ENCODE results near the gene TACR2. TPM values are rescaled to one million over a fixed set of nuclear protein-coding genes. Genes with fewer than 3 reads are reported as not detected.

Gene TACR2
- total RNA-seq, 2 experiments from 2014 or later = not detected

- CTCF ChIA-PET = no interaction called here
Measured at GRCh38 chr10:69359594-69359993, 57.1 kb downstream of the TACR2 start.

GRCh38 chr10:69359148-69359547 lies 57.6 kb downstream of the TACR2 start:
- intact Hi-C loops (cut with DNase I, micrococcal nuclease) = loop anchor here in 1 of 2 experiments (1.0 to 2.0 kb wide), 3 partner anchors 10 to 40 kb away; no protein-coding TSS in a partner anchor
- peak; percentile 50 for ATAC-seq (ENCODE audit: poor library complexity)
- no peak for DNase-seq
- H3K36me3 ChIP-seq (ENCODE audit: insufficient read depth, low read length) = peaks cover 27% of the 10 kb centered on the region
- Mint-ChIP-seq H3K9me3 (no peaks in the 10 kb centered on the region), H3K27ac (peak overlapping the region; percentile 94), H3K4me3 (peak overlapping the region; percentile 79), H3K4me1 (ENCODE audit: low read depth) (peaks cover 72% of the 10 kb centered on the region), H3K36me3 (ENCODE audit: low read depth) (peaks cover 49% of the 10 kb centered on the region), H3K27me3 (no peaks in the 10 kb centered on the region)
- POLR2A ChIA-PET = interaction anchor here (0.6 to 3.2 kb wide), 3 partner anchors 10 to 132 kb away, joined by 4 to 17 read pairs (median 4); no protein-coding TSS in a partner anchor
- no peak for TF ChIP-seq CTCF (IDR thresholded peaks at IDR 0.05)
- no peaks in the 10 kb centered on the region for H3K27me3 ChIP-seq (ENCODE audit: control insufficient read depth in 1 of 2, insufficient read depth in 2 of 2, low read length in 2 of 2)
- peaks cover 57% of the 10 kb centered on the region for H3K4me1 ChIP-seq (ENCODE audit: insufficient read depth, low read length)
- CTCF ChIA-PET = interaction anchor here (0.7 to 1.1 kb wide), 3 partner anchors 40 to 218 kb away, joined by 4 read pairs; no protein-coding TSS in a partner anchor
- no peaks in the 10 kb centered on the region for H3K9me3 ChIP-seq (ENCODE audit: control insufficient read depth in 1 of 2, insufficient read depth in 1 of 2, low read length in 2 of 2)
- no peak overlapping the region for H3K4me3 ChIP-seq (ENCODE audit: low read length)
- H3K27ac ChIP-seq (ENCODE audit: low read depth in 1 of 2, low read length in 2 of 2) = peak overlapping the region; percentile 34 to 55

More at GRCh38 chr10:69359594-69359993, 57.1 kb downstream of the TACR2 start:
- peak overlapping the region; percentile 33 for H3K4me3 ChIP-seq (ENCODE audit: low read length)
- H3K9me3 ChIP-seq (ENCODE audit: control insufficient read depth in 1 of 2, insufficient read depth in 1 of 2, low read length in 2 of 2) = no peaks in the 10 kb centered on the region
- Mint-ChIP-seq H3K9me3 (no peaks in the 10 kb centered on the region), H3K4me1 (ENCODE audit: low read depth) (peaks cover 71% of the 10 kb centered on the region), H3K27me3 (no peaks in the 10 kb centered on the region), H3K27ac (peak overlapping the region; percentile 94), H3K36me3 (ENCODE audit: low read depth) (peaks cover 50% of the 10 kb centered on the region), H3K4me3 (peak overlapping the region; percentile 79)
- H3K36me3 ChIP-seq (ENCODE audit: insufficient read depth, low read length) = peaks cover 28% of the 10 kb centered on the region
- intact Hi-C loops (cut with DNase I, micrococcal nuclease) = loop anchor here in 1 of 2 experiments (1.0 to 2.0 kb wide), 3 partner anchors 10 to 40 kb away; no protein-coding TSS in a partner anchor
- DNase-seq (peak; percentile 22 to 72 (median 51)), ATAC-seq (ENCODE audit: poor library complexity) (peak; percentile 90)
- POLR2A ChIA-PET = interaction anchor here (1.0 to 3.2 kb wide), 2 partner anchors 10 to 41 kb away, joined by 4 to 17 read pairs; no protein-coding TSS in a partner anchor
- H3K27ac ChIP-seq (ENCODE audit: low read depth in 1 of 2, low read length in 2 of 2) = peak overlapping the region; percentile 34 to 55
- H3K4me1 ChIP-seq (ENCODE audit: insufficient read depth, low read length) = peaks cover 52% of the 10 kb centered on the region
- TF ChIP-seq CTCF (IDR thresholded peaks at IDR 0.05) = no peak
- H3K27me3 ChIP-seq (ENCODE audit: control insufficient read depth in 1 of 2, insufficient read depth in 2 of 2, low read length in 2 of 2) = no peaks in the 10 kb centered on the region

- no peaks in the 10 kb centered on the region for H3K27me3 Mint-ChIP-seq
- DNase-seq (no peak), ATAC-seq (ENCODE audit: poor library complexity) (no peak)
- Histone ChIP-seq H3K9me3 (ENCODE audit: control insufficient read depth in 1 of 2, insufficient read depth in 1 of 2, low read length in 2 of 2) (no peaks in the 10 kb centered on the region), H3K27ac (ENCODE audit: low read depth in 1 of 2, low read length in 2 of 2) (peak overlapping the region; percentile 34 to 55), H3K4me3 (ENCODE audit: low read length) (no peak overlapping the region), H3K36me3 (ENCODE audit: insufficient read depth, low read length) (peaks cover 27% of the 10 kb centered on the region), H3K27me3 (ENCODE audit: control insufficient read depth in 1 of 2, insufficient read depth in 2 of 2, low read length in 2 of 2) (no peaks in the 10 kb centered on the region), H3K4me1 (ENCODE audit: insufficient read depth, low read length) (peaks cover 65% of the 10 kb centered on the region)
- H3K4me3 Mint-ChIP-seq = peak overlapping the region; percentile 54
- CTCF ChIA-PET = interaction anchor here (0.7 to 1.1 kb wide), 2 partner anchors 39 to 107 kb away, joined by 4 read pairs; no protein-coding TSS in a partner anchor
- peaks cover 72% of the 10 kb centered on the region for H3K4me1 Mint-ChIP-seq (ENCODE audit: low read depth)
- H3K27ac Mint-ChIP-seq = peak overlapping the region; percentile 94
- TF ChIP-seq CTCF (IDR thresholded peaks at IDR 0.05) = no peak
- POLR2A ChIA-PET = interaction anchor here (0.6 to 3.2 kb wide), 3 partner anchors 13 to 132 kb away, joined by 3 to 17 read pairs (median 4); no protein-coding TSS in a partner anchor
- H3K36me3 Mint-ChIP-seq (ENCODE audit: low read depth) = peaks cover 46% of the 10 kb centered on the region
- intact Hi-C loops (cut with DNase I, micrococcal nuclease) = loop anchor here in 1 of 2 experiments (2.0 kb wide), 1 partner anchor 13 kb away; no protein-coding TSS in a partner anchor
- no peaks in the 10 kb centered on the region for H3K9me3 Mint-ChIP-seq
Measured at GRCh38 chr10:69358148-69358795, 58.4 kb downstream of the TACR2 start.
